SH-SY5Y (cell line): ENCODE results near the gene PRR20A.
"Not testable (repeated sequence)": the region's sequence is repeated elsewhere in the genome, so short reads cannot be mapped to it uniquely, and the experiment has no call there.

Experiments
- GATA2 ChIP-seq: IDR thresholded peaks from 2 replicates; pipeline ENCODE4 v1.6.1; 2011; ENCODE audit warnings: mild to moderate bottlenecking, low read depth, low read length
- GATA3 ChIP-seq: IDR thresholded peaks from 2 replicates; pipeline ENCODE4 v1.6.1; 2011; ENCODE audit warnings: low read depth, mild to moderate bottlenecking, low read length, moderate library complexity

GRCh38 chr13:57153761-57154160 is 13.0 kb downstream of the PRR20A start, which contains the start of gene PRR20C:
- not testable (repeated sequence) for TF ChIP-seq GATA2, GATA3
